Suprapubic skin (tissue), 4 donors: Measurements from ENCODE around the gene ZG16. TPM values are rescaled to one million over a fixed set of nuclear protein-coding genes. Genes with fewer than 3 reads are reported as not detected.

Experiments used
- DNase-seq, 2 donors: peaks; one replicate each; pipeline ENCODE4 v3.0.0-alpha.2; 2019; ENCODE audit warnings: low spot score in 2 of 2
- H3K27ac ChIP-seq: fragments of 200-600 bp; sonication (generic); one replicate; pipeline ENCODE4 v1.5.1; 2019
- H3K27me3 ChIP-seq: fragments of 200-600 bp; sonication (generic); one replicate; pipeline ENCODE4 v1.5.1; 2019
- H3K36me3 ChIP-seq: fragments of 200-600 bp; sonication (generic); one replicate; pipeline ENCODE4 v1.5.1; 2019
- H3K4me1 ChIP-seq: fragments of 200-600 bp; sonication (generic); one replicate; pipeline ENCODE4 v1.5.1; 2019
- H3K4me3 ChIP-seq: fragments of 200-600 bp; sonication (generic); one replicate; pipeline ENCODE4 v1.5.1; 2019; ENCODE audit warnings: mild to moderate bottlenecking
- H3K9me3 ChIP-seq: fragments of 200-600 bp; sonication (generic); one replicate; pipeline ENCODE4 v1.5.1; 2019
- EP300 ChIP-seq: sonication (generic); formaldehyde crosslinking; IDR thresholded peaks from one replicate; pipeline ENCODE4 v1.6.1; 2017; ENCODE audit warnings: antibody characterized with exemption
- POLR2A ChIP-seq, 2 donors: fragments of 450-650 bp; IDR thresholded peaks; one replicate each; pipeline ENCODE4 v1.6.1; 2017; ENCODE audit warnings: antibody characterized with exemption in 2 of 2, mild to moderate bottlenecking in 2 of 2, moderate library complexity in 2 of 2
- POLR2AphosphoS5 ChIP-seq, 3 donors: sonication (generic); formaldehyde crosslinking; IDR thresholded peaks; one replicate each; pipeline ENCODE4 v1.6.1; 2017; ENCODE audit warnings: antibody characterized with exemption in 3 of 3
- WGBS: methylation state at CpG from one replicate; pipeline ENCODE4 v1.1.5; 2018; 5-methylcytosine and 5-hydroxymethylcytosine counted together
- total RNA-seq, 4 donors: library from RNA; depleted of rRNA; stranded (reverse); fragments of >200 nt; gene quantifications; one replicate each; pipeline ENCODE4 v1.1.0, GENCODE V29; 2016
- TF ChIP-seq, protein P1 (sequence below), 2 donors: fragments of 200-600 bp in 1 of 2; fragments of 450-650 bp in 1 of 2; sonication (generic) in 1 of 2; IDR thresholded peaks; one replicate each; pipeline ENCODE4 v1.5.1; 2016 to 2019; ENCODE audit warnings: antibody characterized with exemption in 2 of 2, mild to moderate bottlenecking in 1 of 2, moderate library complexity in 1 of 2

ZG16 gene
- total RNA-seq, 4 donors from 2014 or later, result 0.89 TPM; not detected in 3

DNA sequence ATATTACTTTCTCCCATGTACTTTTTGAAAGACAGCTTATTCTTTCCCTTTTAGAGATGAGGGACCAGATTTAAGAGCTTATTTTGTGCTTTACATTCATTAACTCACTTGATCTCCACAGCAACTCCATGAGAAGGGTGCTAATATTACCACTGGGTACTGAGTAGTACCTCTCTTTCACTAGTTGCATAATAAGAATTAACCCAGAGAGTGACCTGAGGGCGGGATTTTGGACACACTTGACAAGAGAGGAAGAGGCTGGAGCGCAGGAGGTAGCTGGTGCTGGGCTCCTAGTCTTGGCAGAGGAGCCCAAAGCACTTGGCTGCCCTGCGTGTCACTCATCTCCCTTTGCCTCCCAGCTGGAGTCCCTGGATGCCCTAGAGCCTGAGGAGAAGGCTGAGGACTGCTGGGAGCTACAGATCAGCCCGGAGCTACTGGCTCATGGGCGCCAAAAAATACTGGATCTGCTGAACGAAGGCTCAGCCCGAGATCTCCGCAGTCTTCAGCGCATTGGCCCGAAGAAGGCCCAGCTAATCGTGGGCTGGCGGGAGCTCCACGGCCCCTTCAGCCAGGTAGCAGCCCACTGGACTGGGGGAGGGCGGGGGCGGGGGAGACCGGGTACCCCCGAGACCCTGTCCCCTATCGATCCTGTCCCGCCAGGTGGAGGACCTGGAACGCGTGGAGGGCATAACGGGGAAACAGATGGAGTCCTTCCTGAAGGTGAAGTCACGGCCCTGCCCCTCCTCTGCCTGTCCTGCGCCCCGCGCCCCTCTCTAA, 26.6 kb downstream of the ZG16 start:
- 4% methylated on average over 6 of the region's 26 CpGs for WGBS
- peak in 1 of 2 donors; percentile 69 for DNase-seq

DNA sequence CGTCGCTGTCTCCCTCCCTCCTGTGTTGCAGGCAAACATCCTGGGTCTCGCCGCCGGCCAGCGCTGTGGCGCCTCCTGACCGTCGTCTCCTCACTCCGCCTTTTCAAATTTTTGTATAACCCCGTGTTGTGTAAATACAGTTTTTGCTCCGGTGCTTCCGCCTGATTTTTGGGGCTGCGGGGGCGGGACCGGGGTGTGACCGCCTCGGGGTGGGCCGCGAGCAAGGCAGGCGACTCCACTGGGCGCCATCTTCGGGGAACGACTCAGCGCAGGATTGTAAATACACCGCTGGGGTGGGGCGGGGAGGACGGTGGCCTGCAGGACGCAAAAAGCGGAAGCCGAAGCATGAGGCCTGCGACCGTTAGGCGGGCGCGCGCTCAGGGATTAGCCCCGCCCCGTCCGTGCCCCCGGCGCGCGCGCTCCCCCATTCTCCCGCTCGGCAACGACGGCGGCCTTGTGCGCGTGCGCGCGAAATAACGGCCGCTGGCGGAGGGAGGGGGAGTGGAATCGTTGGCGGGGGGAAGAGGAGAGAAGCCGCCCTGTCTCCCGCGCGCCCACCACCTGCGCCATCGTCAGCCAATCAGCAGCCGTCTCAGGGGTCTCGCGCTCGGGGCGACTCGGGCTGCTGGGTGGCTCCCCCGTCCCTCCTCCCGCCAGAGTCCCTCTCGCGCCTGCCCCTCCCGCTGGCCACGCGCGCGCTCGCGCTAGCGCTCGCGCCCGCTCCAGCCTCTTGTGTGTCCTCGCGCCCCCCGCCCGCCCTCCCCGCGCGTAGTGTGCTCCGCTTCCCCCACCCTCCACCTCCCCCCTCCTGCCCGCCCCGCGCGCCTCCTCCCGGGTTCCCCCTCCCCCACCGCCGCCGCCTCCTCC, 27.4 kb downstream of the ZG16 start:
- Histone ChIP-seq H3K36me3 (peaks cover 21% of the 10 kb centered on the region), H3K4me1 (peaks cover 47% of the 10 kb centered on the region), H3K27me3 (no peaks in the 10 kb centered on the region), H3K9me3 (no peaks in the 10 kb centered on the region), H3K4me3 (peak overlapping the region; percentile 89), H3K27ac (peak overlapping the region; percentile 97)
- DNase-seq, result peak; percentile 99
- WGBS, result 1% methylated on average over 24 of the region's 103 CpGs
- TF ChIP-seq POLR2AphosphoS5 (IDR thresholded peaks at IDR 0.05) (peak in 2 of 3 donors; percentile 83 to 98), POLR2A (IDR thresholded peaks at IDR 0.05) (peak; percentile 44 to 80), EP300 (no peak)
- TF ChIP-seq, protein P1, sequence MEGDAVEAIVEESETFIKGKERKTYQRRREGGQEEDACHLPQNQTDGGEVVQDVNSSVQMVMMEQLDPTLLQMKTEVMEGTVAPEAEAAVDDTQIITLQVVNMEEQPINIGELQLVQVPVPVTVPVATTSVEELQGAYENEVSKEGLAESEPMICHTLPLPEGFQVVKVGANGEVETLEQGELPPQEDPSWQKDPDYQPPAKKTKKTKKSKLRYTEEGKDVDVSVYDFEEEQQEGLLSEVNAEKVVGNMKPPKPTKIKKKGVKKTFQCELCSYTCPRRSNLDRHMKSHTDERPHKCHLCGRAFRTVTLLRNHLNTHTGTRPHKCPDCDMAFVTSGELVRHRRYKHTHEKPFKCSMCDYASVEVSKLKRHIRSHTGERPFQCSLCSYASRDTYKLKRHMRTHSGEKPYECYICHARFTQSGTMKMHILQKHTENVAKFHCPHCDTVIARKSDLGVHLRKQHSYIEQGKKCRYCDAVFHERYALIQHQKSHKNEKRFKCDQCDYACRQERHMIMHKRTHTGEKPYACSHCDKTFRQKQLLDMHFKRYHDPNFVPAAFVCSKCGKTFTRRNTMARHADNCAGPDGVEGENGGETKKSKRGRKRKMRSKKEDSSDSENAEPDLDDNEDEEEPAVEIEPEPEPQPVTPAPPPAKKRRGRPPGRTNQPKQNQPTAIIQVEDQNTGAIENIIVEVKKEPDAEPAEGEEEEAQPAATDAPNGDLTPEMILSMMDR (IDR thresholded peaks at IDR 0.05), result no peak

More for the DNA sequence above, 26.6 kb downstream of the ZG16 start:
- Histone ChIP-seq H3K27me3 (no peaks in the 10 kb centered on the region), H3K36me3 (peaks cover 22% of the 10 kb centered on the region), H3K9me3 (no peaks in the 10 kb centered on the region), H3K4me1 (peaks cover 39% of the 10 kb centered on the region), H3K27ac (peak overlapping the region; percentile 97), H3K4me3 (peak overlapping the region; percentile 89)
- TF ChIP-seq, protein P1 (IDR thresholded peaks at IDR 0.05), result no peak
- TF ChIP-seq POLR2A (IDR thresholded peaks at IDR 0.05) (no peak), EP300 (no peak), POLR2AphosphoS5 (IDR thresholded peaks at IDR 0.05) (no peak)

- Histone ChIP-seq H3K27ac (peak within 1 kb of the TSS; percentile 97), H3K9me3 (no peaks in the 10 kb centered on the region), H3K36me3 (peaks cover 14% of the 10 kb centered on the region), H3K4me3 (peak within 1 kb of the TSS; percentile 89), H3K27me3 (no peaks in the 10 kb centered on the region), H3K4me1 (peaks cover 54% of the 10 kb centered on the region)
- no CpG with 5 or more reads among the region's 67 CpGs for WGBS
- TF ChIP-seq, protein P1 (IDR thresholded peaks at IDR 0.05), result no peak
- TF ChIP-seq POLR2AphosphoS5 (IDR thresholded peaks at IDR 0.05), result no peak
- no peak for TF ChIP-seq EP300
- TF ChIP-seq POLR2A (IDR thresholded peaks at IDR 0.05), result no peak
- no peak for DNase-seq
Measured at GRCh38 chr16:29806099-29806579, 28.1 kb downstream of the ZG16 start, which contains the start of gene MAZ. TSS of gene MAZ (plus strand) at chr16:29806529. CDS start at chr16:29806702, 173 bp downstream.

GRCh38 chr16:29806641-29807425, 28.8 kb downstream of the ZG16 start:
- TF ChIP-seq POLR2A (IDR thresholded peaks at IDR 0.05) (no peak), EP300 (no peak), POLR2AphosphoS5 (IDR thresholded peaks at IDR 0.05) (no peak)
- TF ChIP-seq, protein P1 (IDR thresholded peaks at IDR 0.05), result no peak
- WGBS, result 2% methylated on average over 13 of the region's 99 CpGs
- Histone ChIP-seq H3K4me1 (peaks cover 60% of the 10 kb centered on the region), H3K9me3 (no peaks in the 10 kb centered on the region), H3K36me3 (peaks cover 12% of the 10 kb centered on the region), H3K4me3 (peak overlapping the region; percentile 89), H3K27ac (peak overlapping the region; percentile 93), H3K27me3 (no peaks in the 10 kb centered on the region)
- peak in 1 of 2 donors; percentile 83 for DNase-seq
